Measurements from ENCODE around the gene FMN2.

The FMN2 gene

GRCh38 chr1:240468656-240469055 lies 377.0 kb downstream of the FMN2 start:
- TF ChIP-seq CTCF (IDR thresholded peaks at IDR 0.05) = no peak
- H3K4me3 ChIP-seq (ENCODE audit: low read depth in 1 of 2, low read length in 1 of 2) = no peak overlapping the region
- H3K36me3 ChIP-seq = no peaks in the 10 kb centered on the region
- no peak overlapping the region for H3K27ac ChIP-seq
- no peaks in the 10 kb centered on the region for H3K9me3 ChIP-seq
- no peaks in the 10 kb centered on the region for H3K27me3 ChIP-seq
- H3K4me1 ChIP-seq (ENCODE audit: control insufficient read depth in 1 of 2, insufficient read depth in 1 of 2, low read depth in 1 of 2, low read length in 1 of 2) = no peaks in the 10 kb centered on the region

GRCh38 chr1:240474133-240474614 lies 382.5 kb downstream of the FMN2 start:
- Histone ChIP-seq H3K36me3 (no peaks in the 10 kb centered on the region), H3K9me3 (no peaks in the 10 kb centered on the region), H3K4me1 (ENCODE audit: control insufficient read depth in 1 of 2, insufficient read depth in 1 of 2, low read depth in 1 of 2, low read length in 1 of 2) (no peaks in the 10 kb centered on the region), H3K27me3 (no peaks in the 10 kb centered on the region), H3K27ac (no peak overlapping the region), H3K4me3 (ENCODE audit: low read depth in 1 of 2, low read length in 1 of 2) (no peak overlapping the region)
- no peak for TF ChIP-seq CTCF (IDR thresholded peaks at IDR 0.05)

GRCh38 chr1:240475832-240476231 lies 384.1 kb downstream of the FMN2 start:
- Histone ChIP-seq H3K36me3 (no peaks in the 10 kb centered on the region), H3K27me3 (no peaks in the 10 kb centered on the region), H3K4me3 (ENCODE audit: low read depth in 1 of 2, low read length in 1 of 2) (no peak overlapping the region), H3K9me3 (no peaks in the 10 kb centered on the region), H3K27ac (no peak overlapping the region), H3K4me1 (ENCODE audit: control insufficient read depth in 1 of 2, insufficient read depth in 1 of 2, low read depth in 1 of 2, low read length in 1 of 2) (no peaks in the 10 kb centered on the region)
- no peak for TF ChIP-seq CTCF (IDR thresholded peaks at IDR 0.05)

GRCh38 chr1:240478536-240478935 lies 386.9 kb downstream of the FMN2 start:
- H3K27ac ChIP-seq = no peak overlapping the region
- no peaks in the 10 kb centered on the region for H3K36me3 ChIP-seq
- no peak overlapping the region for H3K4me3 ChIP-seq (ENCODE audit: low read depth in 1 of 2, low read length in 1 of 2)
- no peaks in the 10 kb centered on the region for H3K9me3 ChIP-seq
- no peak for TF ChIP-seq CTCF (IDR thresholded peaks at IDR 0.05)
- no peaks in the 10 kb centered on the region for H3K4me1 ChIP-seq (ENCODE audit: control insufficient read depth in 1 of 2, insufficient read depth in 1 of 2, low read depth in 1 of 2, low read length in 1 of 2)
- H3K27me3 ChIP-seq = no peaks in the 10 kb centered on the region

GRCh38 chr1:240484804-240485443 lies 393.2 kb downstream of the FMN2 start:
- Histone ChIP-seq H3K9me3 (no peaks in the 10 kb centered on the region), H3K27me3 (no peaks in the 10 kb centered on the region), H3K4me1 (ENCODE audit: control insufficient read depth in 1 of 2, insufficient read depth in 1 of 2, low read depth in 1 of 2, low read length in 1 of 2) (no peaks in the 10 kb centered on the region), H3K27ac (no peak overlapping the region), H3K36me3 (no peaks in the 10 kb centered on the region), H3K4me3 (ENCODE audit: low read depth in 1 of 2, low read length in 1 of 2) (no peak overlapping the region)
- no peak for TF ChIP-seq CTCF (IDR thresholded peaks at IDR 0.05)
